ENCODE data around the gene TRIB2.
"Not testable (repeated sequence)": the region's sequence is repeated elsewhere in the genome, so short reads cannot be mapped to it uniquely, and the experiment has no call there.

TRIB2 gene

DNA sequence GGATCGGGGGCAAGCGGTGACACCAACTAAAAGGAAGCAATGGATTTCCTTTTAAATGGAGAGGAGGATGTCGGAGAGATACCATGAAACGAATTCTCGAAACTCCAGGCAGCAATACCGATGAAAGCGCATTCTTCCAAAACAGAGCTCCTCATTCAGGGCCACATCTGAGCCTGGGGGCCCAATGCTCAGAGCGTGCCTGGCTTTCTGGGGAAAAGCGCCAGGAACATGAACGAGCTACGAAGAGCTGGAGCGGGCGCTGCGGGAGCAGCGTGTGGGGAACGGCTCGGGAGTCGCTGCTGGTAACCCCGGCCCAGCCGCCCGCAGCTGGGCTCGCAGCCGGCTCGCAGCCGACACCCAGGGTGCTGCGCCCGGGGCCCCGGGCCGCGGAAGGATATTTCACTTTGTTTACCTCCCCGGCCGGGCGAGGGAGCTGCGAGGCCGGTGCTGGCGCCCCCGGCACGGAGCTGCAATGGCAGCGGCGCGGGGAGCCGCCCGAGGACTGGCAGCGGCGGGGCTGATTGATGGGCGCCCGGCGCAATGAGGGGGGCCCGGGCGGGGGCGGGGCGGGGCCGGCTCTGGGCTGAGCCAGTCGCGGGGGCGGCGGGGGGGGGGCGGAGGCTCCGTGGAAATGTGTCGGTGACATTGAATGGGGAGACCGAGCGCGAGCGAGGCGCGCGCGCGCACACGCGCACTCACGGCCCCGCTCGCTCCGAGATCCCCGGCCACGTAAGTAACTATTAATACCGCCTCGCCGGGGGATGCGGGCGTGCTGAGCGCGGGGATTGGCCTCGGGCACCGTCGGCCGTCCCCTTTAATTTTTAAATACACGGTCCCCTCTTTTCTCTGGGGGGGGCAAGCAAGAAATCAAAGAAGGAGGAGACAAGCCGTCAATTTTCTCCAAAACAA, at the start of gene TRIB2:
TRIB2 (plus strand) TSS at position 655 of the 909 bp plus-strand sequence. CDS start 1,372 bp downstream, outside the sequence.
- peak; percentile 91 for DNase-seq

DNA sequence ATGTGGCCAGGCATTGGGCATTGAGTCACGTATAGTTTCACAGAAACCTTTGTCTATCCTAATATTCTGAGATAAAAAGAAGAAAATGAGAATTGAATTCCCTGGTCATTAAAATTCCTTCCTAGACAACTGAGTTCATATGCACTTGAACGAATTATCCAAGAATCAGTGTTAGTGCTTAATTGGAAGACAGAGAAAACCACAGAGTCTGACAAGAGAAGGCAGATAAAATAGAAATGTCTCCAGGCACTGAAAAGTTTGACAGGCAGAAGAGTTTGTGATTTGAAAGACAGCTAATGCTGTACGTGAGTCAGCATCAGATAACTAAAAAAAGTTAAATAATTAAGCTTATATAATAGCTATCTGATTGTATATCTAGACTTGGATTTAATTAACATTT, 47.7 kb upstream of the TRIB2 start:
- no peak for DNase-seq

DNA sequence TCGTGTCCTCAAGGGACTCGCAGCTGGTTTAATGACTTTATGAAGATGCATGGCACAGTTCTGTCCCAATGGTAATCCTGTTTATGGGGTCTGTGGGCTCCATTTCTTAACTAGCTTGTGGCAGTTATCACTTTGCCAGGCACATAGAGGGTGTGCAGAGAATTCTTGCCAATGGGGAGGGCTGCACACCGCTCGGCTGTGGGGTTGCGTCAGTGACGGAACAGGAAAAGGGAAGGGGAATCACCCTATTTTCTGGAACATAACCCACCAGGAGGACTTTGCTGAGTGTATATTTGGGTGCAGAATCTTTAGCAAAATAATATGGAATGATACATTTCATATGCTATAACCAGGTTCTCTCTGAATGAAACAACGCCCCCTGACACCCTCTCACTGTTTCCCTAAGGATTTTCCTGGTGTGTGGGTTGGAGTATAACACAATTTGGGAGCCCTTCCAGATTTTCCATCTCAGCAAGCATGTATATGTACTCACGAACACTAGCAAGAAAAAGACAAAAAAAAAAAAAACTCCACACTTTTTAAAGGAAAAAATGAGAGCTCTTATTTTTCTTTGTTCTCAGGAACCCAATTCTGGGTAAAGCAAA, 43.9 kb upstream of the TRIB2 start:
- DNase-seq, result peak; percentile 13

DNA sequence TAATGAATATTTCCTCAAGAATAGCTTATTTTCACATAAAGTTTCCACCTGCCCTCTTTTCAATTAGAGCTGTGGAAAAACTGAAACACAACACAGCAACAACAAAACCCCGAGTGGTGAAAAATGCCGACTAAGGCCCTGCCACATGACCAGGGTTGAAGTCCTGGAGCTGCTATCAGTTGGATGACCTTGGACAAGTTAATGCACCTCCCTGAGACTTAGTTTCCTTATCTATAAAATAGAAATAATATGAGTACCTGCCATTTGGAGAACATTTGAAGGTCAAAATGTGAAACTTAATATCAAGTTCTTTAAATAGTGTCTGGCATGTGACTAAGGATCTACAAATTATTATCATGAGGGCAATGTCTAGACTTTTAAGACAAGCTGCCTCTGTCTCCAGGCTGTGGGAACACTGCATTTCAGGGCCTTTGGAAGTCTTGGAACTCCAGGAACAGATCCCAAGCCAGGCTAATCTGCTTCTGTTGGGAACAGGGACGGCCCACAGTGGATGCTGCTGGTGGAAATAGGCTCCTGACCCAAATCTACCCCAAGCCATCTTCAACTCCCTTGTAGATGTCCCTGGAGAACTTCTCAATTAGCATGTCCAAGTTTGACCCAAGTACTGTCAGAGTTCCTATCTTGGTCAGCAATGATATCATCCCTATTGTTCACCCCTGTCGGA, 42.0 kb upstream of the TRIB2 start:
- DNase-seq, result no peak

DNA sequence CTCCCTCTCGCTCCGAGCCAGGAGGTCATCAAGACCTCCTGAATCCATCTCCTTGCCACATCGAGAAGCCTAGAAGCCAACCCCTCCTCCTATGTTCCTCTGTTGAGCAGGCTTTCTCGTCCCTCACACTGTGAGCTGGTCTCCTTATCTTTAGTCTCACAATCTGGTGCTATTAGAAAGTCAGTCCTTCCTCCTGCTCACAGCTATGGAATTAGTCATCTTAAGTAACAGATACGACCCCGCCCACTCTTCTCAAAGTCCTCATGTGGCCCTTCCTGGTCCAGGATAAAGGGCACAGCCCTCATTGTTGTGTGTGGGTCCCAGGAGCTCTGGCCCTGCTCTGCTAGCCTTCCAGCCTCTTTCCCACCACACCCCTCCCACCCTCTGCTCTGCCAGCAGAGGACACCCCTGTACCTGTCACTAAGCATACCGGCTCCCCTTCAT, 41.4 kb upstream of the TRIB2 start:
- DNase-seq, result peak; percentile 19

DNA sequence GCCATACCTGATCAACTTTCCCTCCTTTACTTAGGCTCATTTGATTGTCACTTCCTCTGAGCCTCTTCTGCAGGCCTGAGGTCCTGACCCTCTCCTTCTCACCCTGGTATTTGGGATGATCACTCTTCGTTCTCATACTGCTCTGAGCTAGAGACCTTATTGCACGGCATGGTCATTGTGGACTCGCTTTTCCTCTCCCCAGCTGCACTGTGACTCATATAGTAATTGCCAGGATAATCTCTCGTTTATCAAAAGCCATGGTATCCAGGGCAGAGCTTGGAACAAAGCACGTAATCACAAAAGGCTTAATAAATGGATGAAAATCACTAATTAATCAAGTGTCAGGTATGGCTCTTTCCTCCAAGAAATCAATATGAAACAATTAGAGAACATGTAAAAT, 40.9 kb upstream of the TRIB2 start:
- no peak for DNase-seq

DNA sequence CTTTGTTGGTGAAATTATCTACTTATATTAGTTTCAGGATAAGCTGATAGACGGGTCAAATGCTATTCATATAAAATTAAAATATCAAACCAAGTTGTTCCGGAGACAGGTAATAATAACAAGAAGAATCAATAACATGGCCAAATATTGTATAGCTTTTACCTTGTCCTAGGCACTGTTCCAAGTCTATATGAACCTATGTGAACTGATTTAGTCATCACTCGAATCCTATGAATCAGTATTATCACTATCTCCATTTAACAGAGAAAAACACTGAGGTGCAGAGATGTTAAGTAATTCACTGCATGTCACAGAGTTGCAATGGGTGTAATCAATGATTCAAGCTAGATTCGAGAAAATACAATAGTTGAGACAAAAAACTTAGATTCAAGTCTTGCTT, 40.0 kb upstream of the TRIB2 start:
- no peak for DNase-seq

DNA sequence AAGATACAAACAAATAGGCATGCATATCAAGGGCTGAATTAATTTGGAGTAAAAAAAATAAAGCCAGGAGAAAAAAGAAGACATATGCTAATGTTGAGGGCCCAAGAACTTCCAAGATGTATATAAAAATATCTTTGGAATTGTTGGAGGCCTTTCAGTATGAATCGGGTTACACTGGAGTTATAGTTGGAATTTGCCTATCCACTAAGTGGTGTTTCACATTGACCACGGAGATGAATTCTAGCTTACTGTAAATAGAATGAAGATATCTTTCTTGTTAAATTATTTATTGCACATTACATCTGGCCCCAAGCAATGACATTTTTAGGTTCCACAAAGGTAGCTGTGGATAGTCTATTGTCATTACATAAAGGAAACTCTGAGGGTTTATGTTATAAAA, 38.5 kb upstream of the TRIB2 start:
- no peak for DNase-seq

DNA sequence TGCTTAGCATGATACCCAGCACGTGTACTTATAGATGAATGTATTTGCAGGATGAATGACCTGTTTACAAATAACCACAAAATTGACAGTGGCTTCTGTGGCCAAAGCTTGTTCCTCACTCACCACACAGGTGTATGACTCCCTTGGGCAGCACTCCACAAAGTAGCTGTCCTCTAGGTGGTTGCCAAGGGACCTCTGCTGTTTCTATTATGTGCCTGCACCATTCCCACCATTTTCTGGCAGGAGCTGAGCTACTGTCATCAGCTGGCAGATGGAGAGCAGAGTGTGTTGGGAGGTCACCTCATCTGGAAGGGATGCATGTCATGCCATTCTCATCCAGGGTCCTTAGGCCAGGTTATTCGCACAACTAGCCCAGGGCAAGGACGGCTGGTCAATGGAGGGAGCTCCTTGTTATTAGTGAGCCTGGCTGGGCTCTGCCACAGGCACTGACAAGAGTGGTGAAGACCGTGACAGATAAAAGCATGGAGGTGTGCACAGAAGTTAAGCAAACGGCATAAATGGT, 37.1 kb upstream of the TRIB2 start:
- DNase-seq, result no peak

DNA sequence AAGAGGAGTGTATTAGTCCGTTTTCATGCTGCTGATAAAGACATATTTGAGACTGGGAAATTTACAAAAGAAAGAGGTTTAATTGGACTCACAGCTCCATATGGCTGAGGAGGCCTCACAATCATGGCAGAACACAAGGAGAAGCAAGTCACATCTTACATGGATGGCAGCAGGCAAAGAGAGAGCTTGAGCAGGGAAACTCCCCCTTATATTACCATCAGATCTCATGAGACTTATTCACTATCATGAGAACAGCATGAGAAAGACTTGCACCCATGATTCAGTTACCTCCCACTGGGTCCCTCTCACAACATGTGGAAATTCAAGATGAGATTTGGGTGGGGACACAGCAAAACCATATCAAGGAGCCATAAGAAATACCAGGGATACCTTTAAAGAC, 36.6 kb upstream of the TRIB2 start:
- not testable (repeated sequence) for DNase-seq

DNA sequence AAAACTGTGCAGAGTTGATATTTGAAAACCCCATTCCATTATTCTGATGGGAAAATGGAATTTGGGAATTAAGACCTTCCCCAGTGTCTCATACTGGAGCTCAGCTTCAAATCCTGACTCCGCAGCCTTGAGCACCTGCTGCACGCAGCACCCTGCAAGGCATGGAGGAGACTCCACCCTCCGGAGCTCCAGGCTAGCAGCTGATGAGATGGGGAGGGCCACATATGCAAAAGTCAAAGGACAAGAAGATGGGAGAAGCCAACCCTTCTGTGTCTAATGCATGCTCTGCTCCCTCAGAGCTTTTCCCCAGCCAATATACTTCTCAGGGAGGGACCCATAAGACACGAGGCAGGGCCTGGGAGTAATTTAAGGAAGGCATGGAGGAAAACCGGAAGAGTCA, 34.7 kb upstream of the TRIB2 start:
- no peak for DNase-seq

DNA sequence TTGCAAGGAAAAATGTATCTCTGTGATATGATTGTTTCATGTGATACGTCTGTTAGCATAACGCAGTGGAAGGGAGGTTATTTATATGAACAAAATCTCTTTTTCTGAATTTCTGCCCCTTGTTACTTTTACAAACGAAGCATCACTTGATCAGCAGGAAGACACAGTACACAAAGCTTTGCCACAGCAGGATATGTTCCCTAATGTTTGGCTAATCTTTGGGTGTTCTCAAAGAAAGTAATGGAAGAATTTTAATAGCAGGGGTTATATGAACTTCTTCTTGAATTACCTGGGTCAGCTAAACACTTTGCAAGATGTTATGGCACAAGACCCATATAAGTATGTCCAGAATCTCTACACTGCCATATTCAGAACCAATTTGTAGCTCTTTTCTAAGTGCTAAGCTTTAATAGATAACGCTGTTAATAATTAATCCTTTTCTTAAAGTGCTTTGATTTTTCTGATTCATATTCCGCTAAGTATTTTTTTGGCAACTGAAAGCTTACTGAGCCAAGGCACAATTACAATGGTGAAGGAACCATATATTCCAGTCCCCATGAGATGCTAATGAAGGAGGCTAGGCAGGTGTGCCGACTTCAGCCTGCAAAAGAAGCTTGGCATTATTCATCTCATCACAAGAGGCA, 33.2 kb upstream of the TRIB2 start:
- DNase-seq, result no peak

DNA sequence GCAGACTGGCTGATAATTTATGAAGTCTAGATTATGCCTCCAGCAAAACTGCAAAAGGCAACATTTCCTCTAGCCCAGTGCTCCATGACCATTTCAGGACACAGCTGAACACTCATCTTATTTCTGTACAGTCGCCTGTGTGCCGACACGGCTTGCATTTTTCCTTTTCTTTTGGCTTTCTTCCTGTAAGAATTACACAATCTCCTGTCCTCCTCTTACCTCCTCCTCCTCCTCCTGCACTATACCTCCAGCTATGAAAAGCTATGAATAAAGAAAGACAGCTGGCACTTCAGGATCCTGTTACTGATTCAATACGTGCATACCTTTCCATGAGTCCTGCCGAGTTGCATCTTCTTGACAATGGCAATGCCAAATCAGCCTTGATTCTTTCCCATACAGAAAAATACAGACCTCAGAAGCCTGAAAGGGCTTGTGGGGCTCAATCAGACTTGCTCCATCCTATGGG, 32.2 kb upstream of the TRIB2 start:
- peak; percentile 8 for DNase-seq

DNA sequence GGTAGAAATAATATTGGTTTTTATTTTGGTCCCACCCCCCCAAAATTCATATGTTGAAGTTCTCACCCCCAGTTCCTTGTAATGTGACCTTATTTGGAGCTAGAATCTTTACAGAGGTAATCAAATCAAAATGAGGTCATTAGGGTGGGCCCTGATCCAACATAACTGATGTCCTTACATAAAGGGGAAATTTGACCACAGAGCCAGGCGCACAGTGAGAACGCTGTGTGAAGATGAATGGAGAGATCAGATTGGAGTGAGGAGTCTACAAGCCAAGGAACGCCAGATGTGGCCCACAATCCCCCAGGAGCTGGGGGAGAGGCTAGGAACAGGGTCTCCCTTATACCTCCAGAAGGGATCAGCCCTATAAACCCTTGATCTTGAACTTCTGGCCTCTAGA, 31.6 kb upstream of the TRIB2 start:
- peak; percentile 54 for DNase-seq

DNA sequence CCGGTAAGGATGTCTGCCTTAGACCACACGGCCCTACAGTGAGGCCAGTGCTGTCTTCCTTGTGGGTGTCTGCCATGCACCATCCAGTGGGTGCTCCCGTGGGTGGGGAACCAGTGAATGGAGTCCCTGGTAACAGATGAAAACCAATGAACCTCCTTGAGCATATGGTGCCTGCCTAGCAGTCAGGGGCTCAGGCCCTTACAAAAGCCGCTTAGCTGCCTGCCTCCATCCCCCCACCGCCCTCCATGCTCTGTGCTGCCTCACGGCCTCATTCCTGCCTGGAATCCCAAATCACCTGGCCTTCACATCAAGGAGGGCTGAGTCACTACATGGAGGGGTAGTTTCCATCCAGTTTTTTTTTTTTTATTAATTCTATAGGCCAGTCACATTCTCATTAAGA, 30.8 kb upstream of the TRIB2 start:
- peak; percentile 93 for DNase-seq

DNA sequence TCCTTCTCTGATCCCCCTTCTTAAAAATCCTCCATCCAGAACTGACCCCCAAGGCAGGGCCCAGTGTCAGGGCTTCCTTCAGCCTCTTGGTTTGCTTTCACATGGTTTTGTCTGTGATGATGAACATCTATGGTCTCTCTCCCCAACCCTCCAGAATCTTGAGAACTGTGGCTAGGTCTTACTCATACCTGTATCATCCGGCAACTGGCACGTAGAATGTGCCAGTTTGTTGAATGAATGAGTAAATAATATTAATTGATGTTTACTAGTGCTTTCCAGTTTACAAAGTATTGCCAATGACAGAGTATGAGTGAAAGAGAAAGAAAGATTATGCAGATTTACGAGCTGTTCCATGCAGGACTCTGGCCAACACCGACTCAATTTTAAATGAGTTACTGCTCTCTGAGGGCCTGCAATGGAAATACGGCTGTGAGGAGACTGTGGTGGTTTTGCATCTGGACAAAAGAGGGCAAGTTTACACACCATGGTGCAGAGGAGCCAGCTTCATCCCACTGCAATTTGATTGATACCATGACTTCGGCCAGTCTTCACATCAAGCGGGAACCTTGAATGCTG, 29.9 kb upstream of the TRIB2 start:
- no peak for DNase-seq

DNA sequence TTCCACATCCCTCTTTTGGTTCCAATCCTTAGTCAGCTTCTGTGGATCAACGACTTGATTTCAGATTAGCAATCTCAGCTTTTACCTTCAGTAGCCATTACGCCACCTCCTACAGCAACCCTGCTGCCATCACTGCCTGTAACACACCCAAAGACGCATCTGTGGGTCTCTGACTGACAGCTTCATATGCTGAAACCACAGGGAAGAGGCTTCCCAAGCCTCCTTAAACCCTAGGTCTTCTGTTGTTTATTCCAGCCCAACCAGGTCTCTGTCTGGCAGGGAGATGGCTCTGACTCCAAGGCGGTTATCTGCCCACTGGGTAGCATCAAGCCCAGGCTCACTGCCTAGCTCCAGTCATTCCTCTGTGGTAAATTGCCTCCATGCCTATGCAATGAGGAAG, 28.6 kb upstream of the TRIB2 start:
- no peak for DNase-seq

DNA sequence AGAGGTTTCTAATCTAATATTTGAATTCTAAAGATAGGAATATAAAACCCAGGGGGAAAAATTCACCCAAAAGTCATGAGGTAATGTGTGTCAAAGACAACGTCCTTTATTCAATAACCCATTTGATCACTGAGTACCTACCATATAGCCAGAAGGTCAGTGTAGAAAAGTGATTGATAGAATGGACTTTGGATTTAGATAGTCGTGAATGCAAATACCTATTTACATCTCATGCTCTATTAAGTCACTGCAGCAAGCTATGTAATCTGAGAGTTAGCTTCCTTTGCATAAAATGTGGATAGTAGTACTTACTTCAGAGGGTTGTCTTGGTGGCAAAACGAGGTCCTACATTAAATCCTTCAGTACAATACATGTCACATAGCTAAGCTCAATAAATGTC, 27.8 kb upstream of the TRIB2 start:
- no peak for DNase-seq

DNA sequence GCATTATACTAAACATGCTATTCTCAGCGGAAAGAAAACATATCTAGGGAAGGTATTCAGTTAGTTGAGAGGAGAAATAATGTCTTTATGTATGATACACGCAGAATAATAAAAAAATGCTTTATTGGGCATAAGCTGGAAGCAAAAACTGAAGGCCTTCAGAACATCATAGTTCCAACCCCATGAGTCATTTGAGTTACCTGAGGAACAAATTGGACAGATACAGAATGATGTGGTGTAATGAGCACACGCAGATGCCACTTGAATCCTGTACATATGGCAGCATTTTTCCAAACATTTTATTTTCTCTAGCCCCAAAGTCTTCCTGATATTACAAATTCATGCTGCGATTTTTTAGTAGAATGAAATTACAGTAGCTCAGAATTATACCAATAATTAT, 23.2 kb upstream of the TRIB2 start:
- DNase-seq, result no peak

DNA sequence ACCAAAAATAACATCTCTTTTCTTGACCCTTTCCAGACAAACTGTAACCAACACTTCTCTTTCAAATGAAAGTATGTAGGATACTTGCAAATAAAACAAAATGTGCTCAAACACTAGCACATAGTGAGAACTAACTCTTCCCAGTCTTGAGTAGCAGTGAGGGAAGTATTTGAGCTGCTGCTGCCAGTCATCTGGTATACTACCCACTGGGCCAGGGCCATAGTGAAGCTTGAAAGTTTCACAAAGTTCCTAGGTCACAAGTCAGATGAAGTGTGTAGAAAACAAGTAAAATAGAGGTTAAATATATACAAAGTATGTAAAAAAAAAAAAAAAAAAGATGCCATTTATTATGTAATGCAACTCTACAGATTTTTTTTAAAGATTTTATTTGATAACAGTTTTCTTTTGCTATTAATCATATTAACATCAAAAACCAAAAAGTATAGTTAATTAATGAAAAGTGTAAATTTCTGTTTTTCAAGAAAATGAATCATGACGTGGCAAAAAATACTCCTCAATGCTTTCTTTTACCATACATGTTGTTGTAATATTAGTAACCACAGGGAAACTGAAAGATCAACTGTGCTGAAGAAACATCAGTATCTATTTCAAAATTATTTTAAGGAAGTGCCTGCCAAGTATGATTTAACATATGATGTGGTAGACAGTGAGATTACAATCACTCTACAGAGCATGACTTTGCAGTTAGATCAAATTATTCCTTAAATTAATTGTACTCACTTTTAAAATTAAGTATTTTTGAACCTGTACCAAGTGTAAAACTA, 21.6 kb upstream of the TRIB2 start:
- no peak for DNase-seq

DNA sequence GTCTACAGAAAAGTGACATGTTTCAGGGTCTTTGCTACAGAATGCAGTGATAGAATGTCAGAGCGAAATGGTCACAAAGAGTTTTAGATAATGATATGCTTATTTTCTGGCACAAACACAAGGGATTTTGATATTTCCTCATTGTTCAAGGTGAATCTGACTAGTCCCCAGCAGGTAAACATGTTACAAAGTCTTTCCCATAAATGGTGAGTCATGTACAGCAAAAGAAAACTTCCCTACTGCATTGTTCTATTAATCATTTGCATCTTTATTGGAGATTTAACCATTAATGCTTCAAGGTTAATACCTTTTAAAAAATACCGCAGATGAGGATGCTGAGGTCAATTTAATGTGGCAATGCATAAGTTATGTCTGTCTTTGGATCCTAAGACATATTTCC, 19.1 kb upstream of the TRIB2 start:
- DNase-seq, result no peak

DNA sequence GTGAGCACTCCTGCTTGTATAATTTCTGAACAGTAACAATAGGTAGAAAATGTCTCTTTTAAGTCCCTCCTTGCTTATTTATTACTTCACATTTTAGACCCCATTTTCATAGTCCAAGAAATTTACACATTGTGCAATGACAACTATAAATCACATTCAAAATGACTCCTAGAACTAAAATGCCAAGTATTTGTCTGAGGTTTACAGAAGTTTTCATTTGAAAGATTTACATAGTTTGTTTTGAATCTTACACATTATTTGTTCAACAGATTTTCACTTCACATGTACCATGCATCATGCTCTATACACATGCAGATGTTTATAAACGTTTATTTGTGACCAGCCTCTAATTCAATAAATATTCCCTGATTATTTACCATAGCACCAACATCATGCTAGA, 15.7 kb upstream of the TRIB2 start:
- no peak for DNase-seq

All from NCI-H82 (cell line).